Skeletal muscle tissue (tissue), 4 donors: ENCODE results near the gene PPP1R14D. TPM values are rescaled to one million over a fixed set of nuclear protein-coding genes. Genes with fewer than 3 reads are reported as not detected.

Experiments used
- H3K27ac ChIP-seq: one replicate; pipeline ENCODE4 v1.7.0; 2013; ENCODE audit warnings: mild to moderate bottlenecking, low read depth, low read length, inconsistent platforms
- H3K27me3 ChIP-seq, 3 donors: one replicate each; pipeline ENCODE4 v1.7.0; 2013; ENCODE audit warnings: low read length in 3 of 3; ENCODE audit not compliant: control insufficient read depth in 3 of 3, insufficient read depth in 3 of 3
- H3K36me3 ChIP-seq, 3 donors: one replicate each; pipeline ENCODE4 v1.7.0; 2013; ENCODE audit warnings: low read length in 3 of 3; ENCODE audit not compliant: control insufficient read depth in 3 of 3, insufficient read depth in 3 of 3
- H3K4me1 ChIP-seq, 3 donors: one replicate each; pipeline ENCODE4 v1.7.0; 2013; ENCODE audit warnings: low read length in 3 of 3, mild to moderate bottlenecking in 3 of 3; ENCODE audit not compliant: control insufficient read depth in 3 of 3, insufficient read depth in 3 of 3
- H3K4me3 ChIP-seq, 3 donors: one replicate each; pipeline ENCODE4 v1.7.0; 2013; ENCODE audit warnings: low read length in 3 of 3
- H3K9ac ChIP-seq, 3 donors: one replicate each; pipeline ENCODE4 v1.7.0; 2013; ENCODE audit warnings: low read length in 3 of 3, mild to moderate bottlenecking in 3 of 3, moderate library complexity in 2 of 3, low read depth in 1 of 3
- H3K9me3 ChIP-seq, 3 donors: one replicate each; pipeline ENCODE4 v1.7.0; 2013; ENCODE audit warnings: low read length in 3 of 3; ENCODE audit not compliant: control insufficient read depth in 3 of 3
- total RNA-seq: library from RNA; depleted of rRNA; stranded (reverse); fragments of >200 nt; gene quantifications from one replicate; pipeline ENCODE4 v1.2.3, GENCODE V29; 2014
- donor health status: Osteomylitis.

The PPP1R14D gene
- total RNA-seq, 1 donor from 2014 or later: not detected

DNA sequence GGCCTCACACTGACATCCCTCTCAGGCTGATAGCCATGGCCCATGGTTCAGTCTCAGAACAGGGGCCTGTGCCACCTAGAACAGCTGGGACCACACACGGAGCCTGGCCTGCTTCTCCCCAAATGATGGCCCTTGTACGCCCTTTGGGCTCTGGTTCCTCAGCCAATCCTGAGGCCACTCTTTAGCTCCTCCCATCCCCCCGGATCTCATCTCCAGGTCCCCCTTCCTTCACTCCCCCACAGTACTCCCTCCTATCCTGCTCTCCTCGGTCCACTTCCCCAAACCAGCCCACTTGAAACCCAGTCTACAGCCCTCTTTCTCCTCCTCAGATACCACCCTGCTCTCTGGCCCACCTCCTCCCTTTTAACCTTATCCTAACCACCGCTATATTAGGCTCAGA is 39.4 kb downstream of the PPP1R14D start:
- H3K4me3 ChIP-seq: no peak overlapping the region
- peaks cover 6 to 16% (median 10%) of the 10 kb centered on the region in 3 donors for H3K4me1 ChIP-seq
- no peaks in the 10 kb centered on the region for H3K9me3 ChIP-seq
- H3K27ac ChIP-seq: no peak overlapping the region
- no peaks in the 10 kb centered on the region for H3K27me3 ChIP-seq
- peaks cover 0 to 6% (median 3%) of the 10 kb centered on the region in 3 donors for H3K36me3 ChIP-seq
- H3K9ac ChIP-seq: peak overlapping the region in 1 of 3 donors; percentile 25

DNA sequence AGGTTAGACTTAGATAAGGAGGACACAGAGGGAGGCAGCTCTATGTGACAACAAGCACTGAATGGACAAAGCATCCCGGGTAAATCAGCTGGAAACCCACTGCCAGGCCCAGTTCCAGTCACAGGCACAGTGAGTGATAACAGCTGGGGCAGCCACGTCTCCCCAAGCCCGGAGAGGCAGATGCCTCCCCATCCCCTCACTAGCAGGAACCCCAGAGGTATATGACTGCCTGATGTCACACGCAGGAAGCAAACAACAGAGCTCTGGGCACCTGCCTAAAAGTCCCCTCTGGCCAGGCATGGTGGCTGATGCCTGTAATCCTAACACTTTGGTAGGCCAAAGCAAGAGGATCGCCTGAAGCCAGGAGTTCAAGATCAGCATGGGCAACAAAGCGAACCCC is 40.5 kb downstream of the PPP1R14D start:
- no peaks in the 10 kb centered on the region for H3K9me3 ChIP-seq
- peaks cover 4 to 11% (median 10%) of the 10 kb centered on the region in 3 donors for H3K4me1 ChIP-seq
- peaks cover 0 to 6% (median 3%) of the 10 kb centered on the region in 3 donors for H3K36me3 ChIP-seq
- no peaks in the 10 kb centered on the region for H3K27me3 ChIP-seq
- no peak overlapping the region for H3K9ac ChIP-seq
- H3K4me3 ChIP-seq: no peak overlapping the region
- H3K27ac ChIP-seq: no peak overlapping the region

DNA sequence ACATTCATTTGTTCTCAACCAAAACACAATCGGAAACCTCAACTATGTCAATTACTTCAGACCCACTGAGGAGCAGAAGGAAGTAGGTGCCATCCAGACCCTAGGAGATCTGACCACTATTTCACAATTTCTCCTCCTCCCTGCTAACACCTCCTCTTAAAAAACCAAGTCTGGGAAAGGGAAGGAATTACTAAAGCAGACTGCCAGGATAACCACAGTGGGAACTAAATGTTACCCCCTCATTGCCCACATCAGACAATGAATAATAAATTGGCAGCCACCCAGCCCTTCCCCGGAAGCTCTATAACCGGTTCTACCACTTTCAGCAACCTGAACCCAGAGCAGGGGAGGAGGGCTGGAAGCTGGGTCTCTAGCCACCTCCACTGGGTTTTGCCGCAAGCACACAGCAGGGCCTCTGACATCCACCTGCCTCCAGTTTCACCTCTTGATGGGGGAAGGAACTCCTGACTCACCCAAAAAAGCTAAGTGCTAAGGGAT is 41.1 kb downstream of the PPP1R14D start:
- H3K36me3 ChIP-seq: peaks cover 0 to 4% (median 3%) of the 10 kb centered on the region in 3 donors
- H3K27ac ChIP-seq: no peak overlapping the region
- H3K9ac ChIP-seq: no peak overlapping the region

DNA sequence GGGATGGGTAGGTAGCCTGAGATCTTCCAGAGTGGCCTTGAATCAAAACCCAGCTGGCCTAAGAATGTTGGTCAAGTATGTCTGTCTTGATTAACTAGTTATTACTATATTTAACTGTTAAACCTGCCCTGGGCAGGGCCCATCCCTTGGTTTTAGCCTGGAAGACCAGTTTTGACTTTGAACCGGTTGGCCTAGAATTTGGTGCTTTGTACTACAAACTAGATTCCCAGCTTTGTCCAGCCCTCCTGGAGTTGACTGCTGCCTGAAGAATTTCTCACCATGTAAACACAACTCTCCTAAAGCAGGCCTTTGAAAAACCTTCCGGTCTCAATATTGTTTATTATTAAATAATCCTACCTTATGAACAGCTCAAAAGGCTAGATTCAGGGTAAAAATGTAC is 42.7 kb downstream of the PPP1R14D start:
- Histone ChIP-seq H3K9ac (peak overlapping the region in 1 of 3 donors; percentile 6), H3K27ac (no peak overlapping the region), H3K27me3 (no peaks in the 10 kb centered on the region)

More for the DNA sequence above, 41.1 kb downstream of the PPP1R14D start:
- no peak overlapping the region for H3K4me3 ChIP-seq
- peaks cover 4 to 11% (median 10%) of the 10 kb centered on the region in 3 donors for H3K4me1 ChIP-seq
- no peaks in the 10 kb centered on the region for H3K27me3 ChIP-seq
- H3K9me3 ChIP-seq: no peaks in the 10 kb centered on the region

GRCh38 chr15:40785164-40785563 is 43.3 kb downstream of the PPP1R14D start:
- no peak overlapping the region for H3K4me3 ChIP-seq
- H3K9me3 ChIP-seq: no peaks in the 10 kb centered on the region
- peaks cover 0 to under 1% (median 0%) of the 10 kb centered on the region in 3 donors for H3K36me3 ChIP-seq
- H3K27ac ChIP-seq: no peak overlapping the region
- H3K27me3 ChIP-seq: no peaks in the 10 kb centered on the region
- H3K4me1 ChIP-seq: peaks cover 4 to 11% (median 10%) of the 10 kb centered on the region in 3 donors
- no peak overlapping the region for H3K9ac ChIP-seq

More for the DNA sequence above, 42.7 kb downstream of the PPP1R14D start:
- no peak overlapping the region for H3K4me3 ChIP-seq
- H3K36me3 ChIP-seq: no peaks in the 10 kb centered on the region
- H3K9me3 ChIP-seq: no peaks in the 10 kb centered on the region
- peaks cover 4 to 11% (median 10%) of the 10 kb centered on the region in 3 donors for H3K4me1 ChIP-seq

DNA sequence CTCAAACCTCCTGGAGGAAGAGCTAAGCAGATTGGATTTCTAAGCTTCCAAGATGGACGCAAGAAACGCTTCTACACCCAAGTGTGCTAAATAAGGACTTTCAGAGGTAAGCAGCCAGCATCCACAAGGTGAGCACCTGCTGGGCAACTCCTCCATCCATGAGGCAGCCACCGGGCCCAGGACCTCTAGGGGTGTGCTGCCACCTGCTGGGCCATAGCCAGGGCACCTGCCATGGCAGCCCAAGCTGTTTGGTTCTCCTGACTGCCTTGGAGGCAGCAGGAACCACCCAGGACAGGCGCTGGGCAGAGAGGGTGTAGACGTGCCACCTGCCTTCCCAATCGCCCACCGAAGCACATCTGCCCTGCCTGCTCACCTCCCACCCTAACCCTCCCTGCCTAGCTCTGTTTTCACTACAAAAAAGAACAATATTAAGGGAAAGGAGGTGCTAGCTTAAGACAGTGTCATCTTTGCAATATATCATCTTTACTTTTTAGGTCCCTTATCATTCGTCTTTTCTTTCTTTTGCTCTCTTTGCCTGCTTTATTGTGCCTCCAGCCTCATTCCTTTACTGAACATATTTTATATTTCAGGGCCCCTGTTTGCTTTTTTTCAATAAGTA is 45.8 kb downstream of the PPP1R14D start:
- Histone ChIP-seq H3K27me3 (no peaks in the 10 kb centered on the region), H3K36me3 (peaks cover 15 to 19% (median 17%) of the 10 kb centered on the region in 3 donors), H3K27ac (no peak overlapping the region), H3K4me3 (no peak overlapping the region), H3K9me3 (no peaks in the 10 kb centered on the region), H3K9ac (no peak overlapping the region), H3K4me1 (peaks cover 0 to 10% (median under 1%) of the 10 kb centered on the region in 3 donors)

DNA sequence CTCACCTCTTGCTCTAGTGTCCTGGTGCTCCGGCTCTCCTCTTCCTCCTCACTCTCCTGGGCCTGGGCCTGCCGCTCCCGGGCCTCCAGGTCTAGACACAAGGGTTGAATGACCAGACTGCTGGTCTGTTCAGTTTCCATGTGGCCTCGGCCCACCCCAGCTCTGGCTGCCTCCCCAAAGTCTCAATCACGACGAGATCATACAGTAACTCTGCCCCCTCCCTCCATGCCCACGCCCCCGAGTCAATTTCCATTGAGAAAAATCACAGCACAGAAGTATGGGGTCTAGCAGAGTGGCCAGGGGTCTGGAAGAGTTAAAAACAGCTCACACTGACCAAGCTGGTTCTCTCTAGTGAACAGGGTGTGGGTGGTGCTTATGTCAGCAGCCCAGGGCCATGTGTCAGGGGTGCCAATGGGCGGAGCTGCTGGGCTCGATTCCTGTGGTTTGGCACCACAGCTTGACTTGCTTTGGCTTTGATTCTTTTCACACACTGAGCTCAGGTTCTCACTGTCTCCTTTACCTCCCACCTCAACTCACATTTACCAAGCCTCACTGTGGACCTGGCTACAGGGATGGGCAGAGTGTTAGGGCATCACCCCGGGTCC is 51.9 kb downstream of the PPP1R14D start:
- Histone ChIP-seq H3K9ac (no peak overlapping the region), H3K4me1 (peaks cover 4 to 10% (median 9%) of the 10 kb centered on the region in 3 donors), H3K9me3 (no peaks in the 10 kb centered on the region), H3K27me3 (no peaks in the 10 kb centered on the region), H3K27ac (peak overlapping the region; percentile 21), H3K4me3 (no peak overlapping the region), H3K36me3 (peaks cover 63 to 66% (median 64%) of the 10 kb centered on the region in 3 donors)

DNA sequence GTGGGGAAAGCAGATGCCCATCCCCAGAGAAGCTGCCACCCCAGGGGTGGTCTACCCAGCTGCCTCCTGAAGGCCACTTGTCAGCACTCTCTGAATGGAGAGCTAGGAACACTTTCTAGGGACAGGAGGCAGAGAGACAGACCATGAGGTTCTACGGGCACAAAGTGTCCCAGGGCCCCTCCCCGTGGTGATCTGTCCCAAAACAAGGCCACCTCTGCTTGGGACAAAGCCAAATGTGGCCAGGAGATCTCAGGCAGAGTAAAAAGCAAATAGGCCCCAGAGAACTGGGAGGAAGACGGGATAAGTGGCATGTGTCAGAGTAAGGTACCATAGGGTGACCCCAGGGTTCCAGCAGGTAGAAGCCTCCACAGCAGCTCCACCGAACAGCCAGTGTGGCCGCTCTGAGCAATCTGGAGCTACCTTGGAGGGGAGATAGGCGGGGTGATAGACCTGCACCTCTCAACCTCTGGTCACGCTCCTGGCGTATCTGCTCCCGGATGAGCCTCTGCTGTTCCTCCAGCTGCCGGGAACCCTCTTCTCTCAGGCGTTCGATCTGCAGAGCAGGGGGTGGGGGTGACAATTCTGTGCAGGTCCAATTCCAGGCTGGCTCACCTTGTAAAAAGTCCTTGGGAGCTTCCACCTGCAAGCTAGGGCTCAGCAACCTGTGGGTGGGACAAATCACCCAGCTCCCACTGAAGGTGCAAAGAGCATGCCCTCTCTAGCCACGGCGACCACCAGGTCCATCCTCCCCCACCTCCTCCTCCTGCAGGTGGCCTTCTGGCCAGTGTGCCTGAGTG is 52.6 kb downstream of the PPP1R14D start:
- H3K4me3 ChIP-seq: no peak overlapping the region
- no peaks in the 10 kb centered on the region for H3K9me3 ChIP-seq
- peaks cover 4 to 10% (median 9%) of the 10 kb centered on the region in 3 donors for H3K4me1 ChIP-seq
- H3K27ac ChIP-seq: no peak overlapping the region
- peaks cover 67 to 70% (median 68%) of the 10 kb centered on the region in 3 donors for H3K36me3 ChIP-seq
- no peaks in the 10 kb centered on the region for H3K27me3 ChIP-seq
- H3K9ac ChIP-seq: no peak overlapping the region

- Histone ChIP-seq H3K9ac (no peak overlapping the region), H3K27ac (no peak overlapping the region), H3K36me3 (peaks cover 67 to 72% (median 72%) of the 10 kb centered on the region in 3 donors), H3K4me1 (peaks cover 4 to 10% (median 9%) of the 10 kb centered on the region in 3 donors), H3K9me3 (no peaks in the 10 kb centered on the region), H3K27me3 (no peaks in the 10 kb centered on the region), H3K4me3 (no peak overlapping the region)
Measured at GRCh38 chr15:40775007-40775406, 53.5 kb downstream of the PPP1R14D start.
